HG02884 (cell line): ENCODE measurements around the gene SSX4B.
"Not testable (repeated sequence)": the region's sequence is repeated elsewhere in the genome, so short reads cannot be mapped to it uniquely, and the experiment has no call there.

Experiments
- ATAC-seq: cut with Tn5 transposase; IDR thresholded peaks from one replicate; pipeline ENCODE4 v1.9.1; 2021; ENCODE audit warnings: mild to moderate bottlenecking, moderate library complexity; ENCODE audit not compliant: unreplicated experiment

SSX4B gene

DNA sequence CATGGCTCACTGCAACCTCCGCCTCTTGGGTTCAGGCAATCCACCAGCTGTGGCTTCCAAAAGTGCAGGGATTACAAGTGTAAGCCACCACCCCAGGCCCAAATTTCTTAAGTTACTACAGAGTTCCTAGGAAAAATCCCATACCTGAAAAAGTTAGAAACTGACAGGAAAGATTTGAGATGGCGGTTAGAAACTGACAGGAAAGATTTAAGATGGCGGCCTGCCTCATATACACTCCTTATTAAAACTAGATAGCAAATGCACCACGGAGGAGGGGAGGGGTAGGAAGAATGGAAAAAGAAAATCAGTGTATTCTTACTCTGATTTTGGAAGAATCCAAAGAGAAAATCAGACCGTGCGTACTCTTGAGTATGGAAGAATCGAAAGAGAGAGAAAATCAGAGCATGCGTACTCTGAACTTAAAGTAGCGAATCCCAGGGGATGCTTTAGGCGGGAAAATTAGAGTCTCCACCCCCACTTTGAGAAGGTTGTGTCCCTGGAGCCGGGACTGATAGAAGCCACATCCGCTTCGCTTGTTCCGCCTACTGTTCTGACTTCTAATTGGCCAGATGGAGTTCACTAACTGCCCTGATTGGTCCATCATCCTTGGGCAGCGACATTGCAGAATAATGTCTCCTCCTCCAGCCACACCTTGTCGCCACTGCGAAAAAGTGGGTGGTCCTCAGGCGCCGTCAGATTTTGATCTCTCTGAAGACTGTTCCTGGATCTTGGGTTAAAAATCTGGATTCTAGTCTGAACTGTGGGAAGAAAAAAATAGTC, 55.3 kb downstream of the SSX4B start, which contains the start of gene SSX3:
SSX3 (minus strand) TSS at position 389 of the 780 bp plus-strand sequence. CDS start 1,454 bp downstream, outside the sequence.
- not testable (repeated sequence) for ATAC-seq
